LoVo (cell line): Measurements from ENCODE around the gene ILF2.
"Not testable (repeated sequence)": the region's sequence is repeated elsewhere in the genome, so short reads cannot be mapped to it uniquely, and the experiment has no call there.

ENCODE experiments used
- DNase-seq: peaks from one replicate; pipeline ENCODE4 v3.0.0-alpha.2; 2016; ENCODE audit warnings: low spot score

ILF2 gene

DNA sequence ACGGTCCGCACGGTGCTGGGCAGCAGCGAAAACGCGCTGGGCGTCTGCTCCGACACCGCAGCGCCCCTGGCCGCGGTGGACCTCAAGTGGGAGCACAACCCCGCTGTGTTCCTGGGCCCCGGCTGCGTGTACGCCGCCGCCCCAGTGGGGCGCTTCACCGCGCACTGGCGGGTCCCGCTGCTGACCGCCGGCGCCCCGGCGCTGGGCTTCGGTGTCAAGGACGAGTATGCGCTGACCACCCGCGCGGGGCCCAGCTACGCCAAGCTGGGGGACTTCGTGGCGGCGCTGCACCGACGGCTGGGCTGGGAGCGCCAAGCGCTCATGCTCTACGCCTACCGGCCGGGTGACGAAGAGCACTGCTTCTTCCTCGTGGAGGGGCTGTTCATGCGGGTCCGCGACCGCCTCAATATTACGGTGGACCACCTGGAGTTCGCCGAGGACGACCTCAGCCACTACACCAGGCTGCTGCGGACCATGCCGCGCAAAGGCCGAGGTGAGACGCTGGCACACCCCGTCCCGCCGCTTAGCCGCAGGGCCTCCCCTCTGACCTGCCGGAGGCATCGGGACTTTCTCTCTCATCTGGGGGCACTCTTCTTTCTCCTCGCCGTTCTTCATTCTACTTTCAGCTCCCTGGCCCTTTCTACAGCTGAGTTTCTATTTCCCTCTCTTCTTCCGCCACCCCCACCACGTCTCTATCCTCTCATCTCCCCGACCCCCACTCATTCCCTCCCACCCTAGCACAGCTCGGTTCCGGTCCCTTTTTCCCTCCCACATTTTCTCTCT lies 8.7 kb upstream of the ILF2 start:
- no peak for DNase-seq

DNA sequence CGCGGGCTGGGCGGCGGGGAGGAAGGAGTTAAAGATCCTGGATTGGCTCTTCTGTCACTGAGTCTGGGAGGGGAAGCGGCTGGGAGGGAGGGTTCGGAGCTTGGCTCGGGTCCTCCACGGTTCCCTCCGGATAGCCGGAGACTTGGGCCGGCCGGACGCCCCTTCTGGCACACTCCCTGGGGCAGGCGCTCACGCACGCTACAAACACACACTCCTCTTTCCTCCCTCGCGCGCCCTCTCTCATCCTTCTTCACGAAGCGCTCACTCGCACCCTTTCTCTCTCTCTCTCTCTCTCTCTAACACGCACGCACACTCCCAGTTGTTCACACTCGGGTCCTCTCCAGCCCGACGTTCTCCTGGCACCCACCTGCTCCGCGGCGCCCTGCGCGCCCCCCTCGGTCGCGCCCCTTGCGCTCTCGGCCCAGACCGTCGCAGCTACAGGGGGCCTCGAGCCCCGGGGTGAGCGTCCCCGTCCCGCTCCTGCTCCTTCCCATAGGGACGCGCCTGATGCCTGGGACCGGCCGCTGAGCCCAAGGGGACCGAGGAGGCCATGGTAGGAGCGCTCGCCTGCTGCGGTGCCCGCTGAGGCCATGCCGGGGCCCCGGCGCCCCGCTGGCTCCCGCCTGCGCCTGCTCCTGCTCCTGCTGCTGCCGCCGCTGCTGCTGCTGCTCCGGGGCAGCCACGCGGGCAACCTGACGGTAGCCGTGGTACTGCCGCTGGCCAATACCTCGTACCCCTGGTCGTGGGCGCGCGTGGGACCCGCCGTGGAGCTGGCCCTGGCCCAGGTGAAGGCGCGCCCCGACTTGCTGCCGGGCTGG lies 7.9 kb upstream of the ILF2 start, which contains the start of gene NPR1:
TSS of gene NPR1 (plus strand) at position 170 of the 818 bp plus-strand sequence. CDS start at position 591, 421 bp downstream.
- no peak for DNase-seq

DNA sequence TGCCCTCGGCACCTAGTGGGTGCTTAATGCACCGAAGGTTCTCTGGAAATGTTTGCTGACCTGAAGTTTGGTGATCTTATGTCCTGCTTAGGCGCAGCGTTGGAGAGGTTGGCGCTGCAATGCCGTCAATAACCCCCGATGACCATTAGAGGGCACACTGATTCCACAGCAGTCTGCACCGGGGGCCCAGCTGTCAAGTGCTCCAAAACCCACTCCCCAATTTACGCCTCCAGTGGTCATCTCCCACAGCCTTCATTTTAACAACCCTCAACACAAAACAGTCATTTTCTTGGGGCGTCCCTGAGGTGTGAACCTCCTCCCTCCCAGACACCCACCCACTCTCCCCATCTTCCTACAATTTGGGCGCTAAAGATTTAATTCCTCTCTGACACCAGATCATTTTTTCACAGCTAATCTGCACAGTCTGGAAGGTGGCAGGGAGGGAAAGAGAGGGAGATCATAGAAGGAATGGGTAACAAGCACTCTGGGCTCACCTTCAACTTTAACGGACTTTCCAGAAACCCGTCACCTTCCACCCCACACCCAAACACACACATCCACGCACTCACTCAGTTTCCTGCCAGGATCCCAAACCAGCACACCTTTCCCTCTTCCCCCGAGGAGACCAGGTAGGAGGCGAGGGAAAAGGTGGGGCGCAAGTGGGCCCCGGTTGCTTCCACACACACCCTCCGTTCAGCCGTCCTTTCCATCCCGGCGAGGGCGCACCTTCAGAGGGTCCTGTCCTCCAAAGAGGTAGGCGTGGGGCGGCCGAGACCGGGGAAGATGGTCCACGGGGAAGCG lies 7.1 kb upstream of the ILF2 start:
- peak; percentile 28 for DNase-seq

DNA sequence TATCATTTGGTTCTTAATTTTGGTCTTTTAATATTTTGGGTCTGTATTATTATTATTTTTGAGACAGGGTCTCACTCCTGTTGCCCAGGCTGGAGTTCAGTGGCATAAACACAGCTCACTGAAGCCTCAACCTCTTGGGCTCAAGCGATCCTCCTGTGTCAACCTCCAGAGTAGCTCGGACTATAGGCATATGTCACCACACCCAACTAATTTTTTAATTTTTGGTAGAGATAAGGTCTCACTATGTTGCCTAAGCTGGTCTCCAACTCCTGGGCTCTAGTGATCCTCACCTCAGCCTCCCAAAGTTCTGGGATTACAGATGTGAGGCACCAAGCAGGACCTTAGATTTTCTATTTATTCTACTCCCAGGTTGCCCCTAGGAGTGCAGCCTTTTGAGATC lies 2.7 kb upstream of the ILF2 start:
- no peak for DNase-seq

DNA sequence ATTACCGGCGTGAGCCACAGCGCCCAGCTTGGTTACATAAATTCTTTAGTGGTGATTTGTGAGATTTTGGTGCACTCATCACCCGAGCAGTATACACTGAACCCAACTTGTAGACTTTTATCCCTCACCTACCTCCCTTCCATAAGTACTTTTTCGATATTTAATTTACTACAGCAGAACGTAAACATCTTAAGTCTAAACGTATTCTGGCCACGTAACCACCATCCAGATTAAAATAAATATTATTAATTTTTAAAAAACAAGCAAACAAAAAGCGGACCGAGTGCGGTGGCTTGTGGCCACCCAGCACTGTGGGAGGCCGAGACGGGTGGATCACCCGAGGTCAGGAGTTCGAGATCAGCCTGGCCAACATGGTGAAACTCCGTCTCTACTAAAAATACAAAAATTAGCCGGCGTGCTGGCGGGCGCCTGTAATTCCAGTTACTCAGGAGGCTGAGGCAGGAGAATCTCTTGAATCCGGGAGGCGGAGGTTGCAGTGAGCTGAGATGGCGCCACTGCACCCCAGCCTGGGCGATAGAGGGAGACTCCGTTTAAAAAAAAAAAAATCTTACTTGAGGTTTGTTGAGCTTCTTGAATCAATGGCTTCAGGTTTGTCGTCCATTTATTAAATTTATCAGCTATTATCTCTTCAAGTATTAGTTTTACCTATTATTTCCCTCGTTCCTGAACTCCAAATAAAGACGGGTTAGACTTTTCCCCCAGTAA lies 998 bp upstream of the ILF2 start:
- DNase-seq: not testable (repeated sequence)

DNA sequence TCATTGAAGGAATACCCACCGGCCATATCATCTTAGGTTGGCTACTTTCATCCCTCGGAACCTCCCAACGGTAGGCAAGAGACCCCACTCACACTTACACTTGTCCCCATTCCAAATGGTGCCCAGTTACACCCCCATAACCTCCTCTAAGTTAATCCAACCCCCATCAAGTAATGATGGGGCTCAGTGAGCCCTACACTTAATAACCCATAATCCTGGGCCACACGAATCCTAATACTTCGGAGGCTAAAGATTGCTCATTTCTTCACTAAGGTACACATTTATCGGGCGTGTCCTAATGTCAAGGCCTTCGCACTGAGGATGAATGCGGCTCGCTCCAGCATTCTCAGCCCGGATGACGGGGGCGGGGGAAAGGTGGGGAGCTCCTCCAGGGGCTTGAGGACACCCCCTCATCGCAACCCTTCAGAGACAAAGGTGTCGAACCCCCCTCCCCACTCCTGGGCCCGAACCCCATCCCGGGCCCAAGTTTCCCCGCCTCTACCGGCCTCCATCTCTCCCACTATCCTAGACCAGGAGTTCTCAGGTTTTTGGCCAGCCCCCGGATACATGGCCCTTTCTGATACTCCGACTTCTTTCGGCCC lies 435 bp downstream of the ILF2 start:
- DNase-seq: no peak

DNA sequence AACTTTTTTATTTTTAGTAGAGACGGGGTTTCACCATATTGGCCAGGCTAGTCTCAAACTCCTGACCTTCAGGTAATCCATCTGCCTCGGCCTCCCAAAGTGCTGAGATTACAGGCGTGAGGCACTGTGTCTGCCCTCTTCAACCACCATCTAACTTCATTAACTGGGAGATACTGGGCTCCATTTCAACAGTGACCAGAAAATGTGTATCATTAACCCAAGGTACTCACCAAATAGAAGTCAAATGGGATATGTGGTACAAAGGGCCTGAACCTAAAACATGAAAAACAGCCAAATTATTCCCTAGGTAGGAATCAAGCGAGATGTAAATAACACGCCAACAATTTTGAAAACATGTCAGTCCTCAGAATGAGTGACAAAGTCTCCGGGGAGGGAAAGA lies 1.2 kb downstream of the ILF2 start:
- DNase-seq: no peak

DNA sequence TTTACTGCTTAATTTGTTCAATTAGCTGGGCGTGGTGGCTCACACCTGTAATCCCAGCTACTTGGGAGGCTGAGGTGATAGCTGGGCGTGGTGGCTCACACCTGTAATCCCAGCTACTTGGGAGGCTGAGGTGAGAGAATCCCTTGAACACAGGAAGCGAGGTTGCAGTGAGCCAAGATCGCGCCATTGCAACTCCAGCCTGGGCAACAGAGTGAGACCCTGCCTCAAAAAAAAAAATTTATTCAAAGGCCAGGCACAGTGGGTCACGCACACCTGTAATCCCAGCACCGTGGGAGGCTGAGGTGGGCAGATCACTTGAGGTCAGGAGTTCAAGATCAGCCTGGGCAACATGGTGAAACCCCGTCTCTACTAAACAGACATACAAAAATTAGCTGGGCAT lies 2.1 kb downstream of the ILF2 start:
- DNase-seq: not testable (repeated sequence)

DNA sequence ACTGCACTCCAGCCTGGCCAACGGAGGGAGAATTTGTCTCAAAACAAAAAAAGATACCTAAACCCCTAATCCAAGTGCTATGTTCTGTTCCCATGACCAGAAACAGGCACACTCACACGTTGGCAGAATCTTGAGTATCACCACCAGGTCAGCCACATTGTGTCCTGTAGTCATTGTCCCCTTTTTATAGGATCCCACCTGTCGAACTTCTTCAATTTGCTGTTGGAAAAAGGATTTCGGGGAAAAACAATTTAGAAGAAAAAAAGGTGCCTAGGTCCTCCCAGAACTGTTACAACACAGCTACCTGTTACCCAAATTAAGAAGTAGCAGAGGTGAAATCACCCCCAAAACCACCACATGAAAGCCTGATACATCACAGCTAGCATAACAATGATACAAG lies 3.4 kb downstream of the ILF2 start:
- no peak for DNase-seq

DNA sequence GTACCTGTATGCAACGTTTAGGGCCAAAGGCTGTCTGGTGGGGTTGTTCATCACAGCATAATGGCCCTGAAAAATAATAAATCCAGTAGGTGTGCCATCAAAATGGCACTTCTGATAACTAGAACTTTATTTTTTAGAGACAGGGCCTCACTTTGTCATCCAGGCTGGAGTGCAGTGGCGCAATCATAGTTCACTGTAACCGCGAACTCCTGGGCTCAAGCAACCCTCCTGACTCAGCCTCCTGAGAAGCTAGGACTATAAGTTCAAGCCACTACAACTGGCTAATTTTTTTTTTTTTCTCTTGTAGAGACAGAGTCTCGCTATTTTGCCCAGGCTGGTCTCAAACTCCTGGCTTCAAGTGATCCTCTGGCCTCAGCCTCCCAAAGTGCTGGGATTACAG lies 7.6 kb downstream of the ILF2 start:
- DNase-seq: no peak

DNA sequence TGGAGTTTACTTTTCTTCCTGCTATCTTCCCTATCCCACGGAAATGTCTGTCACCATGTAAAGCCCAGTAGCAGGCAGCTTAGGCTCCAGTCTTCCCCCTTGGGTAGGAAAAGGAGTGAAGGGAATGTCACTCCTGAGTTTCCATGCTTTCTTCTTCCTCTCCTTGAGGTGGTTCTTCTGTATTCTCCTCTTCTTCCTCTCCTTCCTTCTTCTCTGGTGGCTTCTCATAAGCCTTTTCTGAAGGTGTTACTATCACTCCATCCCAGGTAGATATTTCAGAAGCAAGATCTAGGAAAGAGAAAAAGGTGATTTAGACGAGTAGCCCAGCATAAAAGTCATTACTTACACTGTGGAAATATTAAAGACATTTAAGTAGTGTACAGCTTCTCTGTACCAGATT lies 8.5 kb downstream of the ILF2 start:
- DNase-seq: no peak

DNA sequence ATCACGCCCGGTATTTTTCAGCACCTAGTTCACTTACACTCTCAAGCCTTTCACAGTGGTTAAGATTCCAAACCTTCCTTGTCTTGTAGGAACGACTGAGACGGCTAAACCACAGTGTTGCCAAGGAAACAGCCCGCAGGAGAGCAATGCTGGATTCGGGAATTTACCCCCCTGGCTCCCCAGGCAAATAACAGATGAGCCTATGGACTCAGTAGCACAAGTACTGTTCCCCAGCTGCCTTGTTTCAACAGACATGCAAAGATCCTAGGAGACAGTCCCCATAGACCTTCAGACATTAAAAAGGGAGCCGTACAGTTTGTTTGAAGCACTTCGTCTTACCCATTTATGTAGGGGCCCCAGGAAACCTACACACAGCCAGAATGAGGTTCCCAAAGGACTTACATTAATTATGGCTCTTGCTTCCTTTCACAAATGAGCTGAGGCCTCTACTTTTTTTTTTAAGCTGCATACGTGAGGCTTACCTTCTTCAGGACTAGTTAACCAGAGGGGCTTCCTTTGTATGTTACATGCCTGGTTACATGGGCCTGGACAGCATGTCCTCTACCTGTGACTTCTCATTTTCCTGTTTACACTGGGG lies 9.6 kb downstream of the ILF2 start:
- DNase-seq: no peak

DNA sequence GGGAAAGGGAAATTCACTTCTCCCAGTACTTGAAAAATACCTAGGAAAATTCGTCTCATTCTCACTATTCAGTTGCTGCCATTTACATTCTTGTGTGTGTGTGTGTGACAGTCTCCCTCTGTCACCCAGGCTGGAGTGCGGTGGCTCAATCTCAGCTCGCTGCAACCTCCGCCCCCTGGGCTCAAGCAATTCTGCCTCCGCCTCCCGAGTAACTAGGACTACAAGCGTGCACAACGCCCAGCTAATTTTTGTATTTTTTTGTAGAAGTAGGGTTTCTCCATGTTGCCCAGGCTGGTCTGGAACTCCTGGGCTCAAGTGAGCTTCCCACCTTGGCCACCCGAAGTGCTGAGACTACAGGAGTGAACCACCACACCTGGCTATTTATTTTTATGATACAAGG lies 11.1 kb downstream of the ILF2 start:
- no peak for DNase-seq

DNA sequence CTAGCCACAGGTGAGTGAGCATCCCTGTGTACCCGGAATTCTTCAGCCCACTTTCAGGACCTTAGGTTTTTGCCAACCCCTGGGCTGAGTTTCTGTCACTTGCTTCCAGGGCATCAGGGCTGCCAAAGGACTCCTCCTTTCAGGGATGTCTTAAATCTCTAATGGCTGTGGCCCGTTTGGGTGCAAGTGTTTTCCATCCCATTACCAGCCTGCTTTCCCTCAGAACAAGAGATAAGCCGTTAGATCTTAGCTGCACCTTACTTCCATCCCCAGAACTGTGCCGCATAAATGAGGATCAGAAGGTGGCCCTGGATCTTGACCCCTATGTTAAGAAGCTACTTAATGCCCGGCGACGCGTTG lies 11.6 kb downstream of the ILF2 start:
- no peak for DNase-seq

DNA sequence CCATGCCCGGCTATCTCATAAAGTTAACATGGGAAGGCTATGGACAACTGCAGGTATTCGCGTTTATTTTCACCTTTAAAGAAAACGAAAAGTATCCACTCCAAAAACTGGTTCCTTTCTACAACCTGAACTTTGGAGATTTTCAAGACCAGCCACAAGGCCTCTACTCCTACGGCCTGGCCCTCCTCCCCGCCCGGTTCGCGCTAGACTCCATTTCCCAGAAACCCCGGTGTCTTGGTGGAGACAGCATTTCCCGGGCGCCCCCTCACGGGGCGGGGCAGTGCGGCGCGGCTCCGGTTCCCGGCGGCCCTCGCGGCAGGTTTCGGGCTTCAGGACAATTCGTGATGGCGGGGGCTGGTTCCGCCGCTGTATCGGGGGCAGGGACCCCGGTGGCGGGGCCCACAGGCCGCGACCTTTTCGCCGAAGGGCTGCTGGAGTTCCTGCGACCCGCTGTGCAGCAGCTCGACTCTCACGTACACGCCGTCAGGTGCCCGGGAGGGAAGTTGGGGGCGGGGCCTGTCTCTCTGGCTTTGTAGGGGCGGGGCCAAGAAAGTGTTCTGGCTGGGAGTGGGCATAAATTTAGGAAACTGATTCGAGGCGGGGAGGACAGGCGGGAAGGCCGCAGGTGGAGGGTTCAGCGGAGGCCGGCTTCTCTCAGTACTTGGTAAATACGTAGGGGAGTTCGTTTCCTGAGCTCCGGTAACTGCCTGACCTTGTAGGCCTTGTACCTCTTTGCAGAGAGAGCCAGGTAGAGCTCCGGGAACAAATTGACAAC lies 12.2 kb downstream of the ILF2 start, which contains the start of gene SNAPIN:
TSS of gene SNAPIN (plus strand) at position 304 of the 775 bp plus-strand sequence. CDS start at position 345, 41 bp downstream.
- DNase-seq: peak; percentile 90

DNA sequence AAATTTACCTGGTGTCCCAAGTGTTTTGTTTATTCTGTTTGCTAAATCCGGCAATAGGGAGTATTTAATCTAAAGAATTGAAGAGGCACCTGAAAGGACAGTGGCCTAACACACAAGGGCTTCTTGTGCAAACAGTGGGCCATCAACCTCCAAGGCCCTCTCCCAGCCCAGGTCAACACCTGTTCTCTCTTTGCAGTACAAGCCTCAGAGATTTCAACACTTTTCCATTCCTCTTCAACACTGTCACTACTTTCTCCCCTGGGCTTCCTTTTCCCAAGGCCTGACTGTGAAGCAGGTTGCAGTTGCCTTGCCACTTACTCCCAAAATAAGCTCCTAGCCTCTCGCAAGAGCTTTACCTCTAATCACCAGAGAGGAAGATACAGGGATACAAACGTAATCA lies 15.5 kb downstream of the ILF2 start:
- DNase-seq: no peak

DNA sequence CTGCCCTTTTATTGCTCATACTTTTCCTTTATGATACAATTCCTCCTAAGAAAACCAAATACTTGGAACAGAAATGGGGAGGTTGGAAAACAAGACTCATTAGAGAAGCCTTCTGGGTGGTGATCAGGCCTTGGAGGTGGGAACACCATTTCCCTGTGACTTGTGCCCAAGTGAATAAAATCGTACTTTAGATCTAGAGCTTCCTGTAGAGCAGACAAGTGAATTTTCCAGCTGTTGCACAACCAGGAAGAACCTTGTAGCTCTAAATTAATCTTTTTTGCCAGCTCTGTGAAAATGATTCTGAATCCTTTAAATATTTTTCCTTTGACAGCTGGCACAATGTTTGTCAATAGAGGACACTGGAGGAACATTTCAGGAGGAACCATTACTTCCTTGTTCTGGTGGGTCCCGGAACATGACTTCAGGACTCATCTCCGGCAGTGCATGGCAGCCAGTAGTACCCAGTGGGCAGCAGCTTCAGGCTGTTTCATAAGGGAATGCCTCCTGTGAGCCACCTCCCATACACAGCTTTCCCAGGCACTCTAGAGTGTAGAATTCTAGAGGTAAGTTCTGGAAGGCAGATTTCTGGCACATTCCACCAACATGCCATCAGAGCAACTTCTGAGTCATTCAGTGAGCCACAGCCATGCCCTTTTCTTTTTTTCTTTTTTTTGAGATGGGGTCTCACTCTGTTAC lies 17.8 kb downstream of the ILF2 start:
- no peak for DNase-seq

DNA sequence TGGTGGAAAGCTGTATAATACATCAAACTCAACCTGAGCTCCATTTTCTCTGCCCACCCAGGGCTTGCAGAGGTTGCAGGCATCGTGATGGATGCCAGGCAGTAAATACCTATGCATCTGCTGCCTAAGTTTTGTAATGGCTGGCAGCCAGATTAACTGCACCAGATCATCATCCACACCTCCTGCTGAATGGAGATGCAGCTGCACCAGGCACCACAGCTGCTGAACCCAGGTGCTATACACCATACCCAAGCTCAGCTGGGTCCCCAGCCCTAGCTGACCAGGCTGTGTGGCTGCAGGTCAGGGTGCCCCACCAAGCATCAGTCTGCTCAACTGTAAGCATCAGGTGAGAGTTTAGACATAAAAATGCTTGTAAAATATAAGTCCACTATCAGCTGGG lies 19.0 kb downstream of the ILF2 start:
- no peak for DNase-seq

DNA sequence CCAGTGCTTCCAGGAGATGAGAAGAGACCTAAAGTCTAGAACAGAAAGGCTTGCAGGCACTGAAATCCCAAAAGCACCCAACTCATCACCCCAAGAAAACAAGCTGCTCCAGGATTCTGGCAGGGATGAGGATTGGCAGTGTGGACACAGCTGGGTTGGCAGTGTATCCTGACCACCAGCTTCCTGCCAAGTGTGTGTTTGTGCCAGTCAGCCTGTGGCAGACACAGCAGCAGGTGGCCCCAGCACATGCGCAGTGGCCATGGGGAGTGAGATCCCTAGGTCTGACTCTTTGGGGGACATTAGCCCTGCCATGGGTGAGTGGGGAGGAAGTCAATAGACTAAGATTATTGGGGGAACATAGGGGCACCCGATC lies 20.9 kb downstream of the ILF2 start:
- no peak for DNase-seq
